HG03432 (cell line): ENCODE results near the gene TRMT61A.

Experiments used
- ATAC-seq: cut with Tn5 transposase; IDR thresholded peaks from one replicate; pipeline ENCODE4 v1.9.1; 2021; ENCODE audit warnings: mild to moderate bottlenecking, moderate library complexity; ENCODE audit not compliant: unreplicated experiment

The TRMT61A gene

DNA sequence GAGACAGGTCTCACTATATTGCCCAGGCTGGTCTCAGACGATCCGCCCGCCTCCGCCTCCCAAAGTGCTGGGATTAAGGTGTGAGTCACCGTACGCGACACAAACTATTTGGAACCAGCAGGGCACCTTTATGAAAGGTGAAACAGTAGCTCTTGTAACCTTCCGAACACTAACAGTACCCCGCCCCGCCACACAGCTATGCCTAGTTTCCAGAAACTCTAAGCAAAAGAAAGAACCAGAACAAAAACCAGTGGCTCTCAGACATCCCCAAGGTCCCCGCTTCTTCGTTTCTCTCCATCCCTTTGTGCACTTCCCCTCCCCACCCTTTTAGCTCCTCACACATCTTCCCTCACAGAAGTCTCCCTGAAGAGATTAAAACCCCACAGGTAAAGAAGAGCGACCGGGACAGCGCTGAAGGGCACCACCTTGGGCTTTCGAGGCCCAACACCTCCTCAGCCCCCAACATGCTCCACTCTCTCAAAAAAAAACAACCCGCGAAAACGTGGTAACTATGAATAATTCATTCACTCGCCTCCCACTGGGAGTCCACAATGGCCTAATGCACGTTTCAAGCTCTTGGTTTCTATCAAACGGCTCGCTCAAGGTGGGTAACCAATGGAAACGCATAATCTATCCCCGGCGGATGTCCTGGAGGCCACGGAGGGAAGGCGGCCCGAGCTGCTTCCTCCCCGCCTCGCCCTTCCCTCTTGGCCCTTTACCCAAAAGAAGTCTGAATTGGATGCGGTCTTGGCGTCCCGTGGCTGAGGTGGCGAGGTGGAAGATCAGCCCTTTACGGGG is 32.6 kb downstream of the TRMT61A start:
- peak; percentile 20 for ATAC-seq

DNA sequence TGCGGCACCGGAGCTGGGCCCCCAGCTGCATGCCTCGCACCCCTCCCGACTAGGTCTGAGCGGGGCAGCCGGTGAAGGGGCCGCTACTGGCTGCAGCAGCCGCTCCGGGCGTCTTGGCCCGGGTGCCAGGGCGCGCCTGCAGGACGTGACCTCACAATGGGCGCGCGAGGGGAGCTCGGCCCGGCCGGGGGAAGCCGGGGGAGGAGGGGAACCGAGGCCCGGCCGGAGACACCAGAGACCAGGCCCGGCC is 33.1 kb downstream of the TRMT61A start:
- peak; percentile 33 for ATAC-seq

DNA sequence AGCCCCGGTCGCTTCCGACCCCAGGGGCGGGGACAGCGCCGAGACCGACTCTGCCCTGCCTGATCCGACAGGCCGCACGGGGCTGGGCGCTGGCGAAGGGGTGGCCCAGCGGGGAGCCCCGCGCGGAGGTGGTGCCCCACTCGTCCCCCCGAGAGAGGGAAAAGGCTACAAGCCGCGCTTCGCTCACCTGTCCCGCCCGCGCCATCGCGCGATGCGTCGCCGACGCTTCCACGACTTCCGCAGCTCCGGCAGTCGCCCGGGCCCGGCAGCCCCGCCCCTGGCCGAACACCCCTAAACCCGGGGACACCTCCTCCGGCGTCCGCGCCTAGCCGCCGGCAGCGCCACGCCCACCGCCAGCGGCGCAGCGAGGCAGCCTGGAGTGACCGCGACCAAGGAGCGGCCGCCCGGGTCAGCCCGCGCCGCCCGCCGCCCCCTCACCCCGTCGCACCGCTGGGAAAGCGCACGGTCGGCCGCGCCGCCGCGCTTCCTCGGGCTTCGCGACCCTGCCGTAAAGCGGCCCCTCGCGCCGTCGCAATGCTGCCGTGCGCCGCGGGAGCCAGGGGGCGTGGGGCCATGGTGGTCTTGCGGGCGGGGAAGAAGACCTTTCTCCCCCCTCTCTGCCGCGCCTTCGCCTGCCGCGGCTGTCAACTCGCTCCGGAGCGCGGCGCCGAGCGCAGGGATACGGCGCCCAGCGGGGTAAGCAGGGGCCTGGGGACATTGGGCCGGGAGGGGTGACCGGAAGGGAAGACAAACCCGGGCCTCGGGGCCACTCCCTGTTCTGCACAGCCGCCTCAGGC is 33.6 kb downstream of the TRMT61A start, which contains the start of the genes BAG5 and COA8:
Gene BAG5 (minus strand): TSS at position 229 of the 797 bp plus-strand sequence. CDS start 1,493 bp downstream, outside the sequence.
Gene COA8 (plus strand): TSS at position 532 of the 797 bp plus-strand sequence. CDS start 42 bp downstream, at position 574.
- peak; percentile 86 for ATAC-seq

DNA sequence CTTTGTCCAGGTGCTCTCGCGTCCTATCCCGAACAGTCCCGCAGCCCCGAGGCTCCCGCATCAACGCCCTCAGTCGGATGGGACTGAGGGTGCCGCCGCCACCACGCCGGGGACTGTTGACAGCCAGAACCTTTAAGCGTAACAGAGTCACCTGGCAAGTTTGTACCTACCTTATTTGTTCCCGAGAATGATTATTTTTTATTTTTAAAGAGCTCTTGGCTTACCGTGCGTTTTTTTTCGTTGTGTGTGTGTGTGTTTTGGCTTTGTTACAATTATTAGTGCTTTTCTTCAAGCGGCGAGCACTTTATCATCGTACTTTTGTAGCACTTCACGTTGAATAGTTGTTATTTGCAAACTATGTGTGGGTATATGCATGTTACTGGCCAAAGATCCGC is 34.2 kb downstream of the TRMT61A start:
- no peak for ATAC-seq

DNA sequence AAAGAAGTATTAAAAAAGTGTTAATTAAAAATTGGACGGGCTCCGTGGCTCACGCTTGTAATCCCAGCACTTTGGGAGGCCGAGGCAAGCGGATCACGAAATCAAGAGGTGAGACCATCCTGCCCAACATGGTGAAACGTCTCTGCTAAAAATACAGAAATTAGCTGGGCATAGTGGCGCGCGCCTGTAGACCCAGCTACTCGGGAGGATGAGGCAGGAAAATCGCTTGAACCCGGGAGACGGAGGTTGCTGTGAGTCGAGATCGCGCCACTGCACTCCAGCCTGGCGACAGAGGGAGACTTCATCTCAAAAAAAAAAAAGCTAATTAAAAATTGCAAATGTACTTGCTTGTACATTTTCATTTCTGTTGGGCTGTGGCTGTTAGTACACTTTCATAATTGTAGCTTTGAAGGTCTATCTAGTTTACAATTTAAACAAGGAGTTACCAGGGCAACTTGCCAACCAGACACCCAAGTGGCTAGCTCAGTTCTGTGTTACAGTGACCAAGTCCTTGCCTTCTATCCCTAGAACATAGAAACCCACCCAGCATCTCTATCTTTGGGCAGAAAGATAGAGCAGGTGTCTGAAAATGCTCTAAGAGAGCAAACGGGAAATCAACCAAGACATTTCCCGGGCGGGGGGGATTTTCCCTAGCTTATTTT is 35.0 kb downstream of the TRMT61A start:
- ATAC-seq = no peak

DNA sequence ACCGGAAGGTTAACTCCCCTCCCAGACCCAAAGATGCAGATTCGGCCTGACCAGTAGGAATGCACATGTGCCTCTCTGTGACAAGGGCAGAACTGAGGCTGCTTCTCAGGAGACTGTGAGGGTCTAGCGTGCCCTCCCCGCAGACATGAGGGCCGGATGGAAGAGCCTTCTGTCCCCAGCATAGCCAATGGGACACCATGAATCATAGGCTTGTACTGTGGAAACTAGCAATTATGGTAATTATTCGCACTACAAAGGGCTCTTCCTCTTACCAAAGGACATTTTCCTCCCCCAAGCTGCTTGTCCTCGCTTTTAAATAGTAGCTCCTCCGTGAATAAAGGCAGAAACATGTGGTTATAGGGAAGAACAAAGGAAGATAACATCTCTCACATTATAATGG is 40.0 kb downstream of the TRMT61A start:
- ATAC-seq = no peak

DNA sequence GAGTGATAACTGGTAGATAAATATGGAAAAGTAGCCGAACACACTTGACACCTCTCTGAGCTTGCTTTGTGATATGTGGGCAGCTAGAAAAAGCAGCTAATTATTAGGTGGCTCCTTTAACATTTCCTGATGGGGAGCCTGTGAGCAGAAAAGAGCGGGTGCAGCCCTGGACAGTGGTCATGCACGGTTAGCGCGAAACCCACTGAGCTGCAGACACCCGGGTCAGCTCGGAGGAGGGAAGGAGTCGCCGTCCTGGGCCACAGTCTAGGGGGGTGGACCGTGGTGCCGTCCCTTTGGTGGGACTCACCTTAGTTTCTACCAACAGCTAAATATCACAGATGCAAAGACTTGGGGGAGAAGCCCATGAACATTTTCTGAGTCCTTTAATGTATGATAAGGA is 40.4 kb downstream of the TRMT61A start:
- no peak for ATAC-seq

DNA sequence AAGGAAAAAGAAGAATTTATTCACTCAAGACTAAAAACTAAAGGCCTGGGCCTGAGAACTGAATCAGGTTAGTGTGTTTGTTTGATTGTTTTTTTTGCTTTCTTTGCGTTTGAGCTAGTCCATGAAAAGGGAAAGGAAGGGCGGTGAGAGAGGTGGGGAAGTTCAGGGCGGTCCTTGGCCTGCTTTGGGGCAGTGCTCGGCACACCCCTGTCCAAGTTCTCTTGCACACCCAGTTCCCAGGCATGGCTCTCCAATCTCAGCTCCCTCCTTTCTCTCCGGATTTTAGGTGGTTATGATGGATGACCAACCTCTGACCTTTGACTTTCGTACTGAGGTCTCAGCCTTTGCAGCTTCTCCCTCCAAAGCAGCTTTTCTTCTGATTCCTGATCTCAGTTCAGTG is 45.1 kb downstream of the TRMT61A start:
- ATAC-seq = no peak

DNA sequence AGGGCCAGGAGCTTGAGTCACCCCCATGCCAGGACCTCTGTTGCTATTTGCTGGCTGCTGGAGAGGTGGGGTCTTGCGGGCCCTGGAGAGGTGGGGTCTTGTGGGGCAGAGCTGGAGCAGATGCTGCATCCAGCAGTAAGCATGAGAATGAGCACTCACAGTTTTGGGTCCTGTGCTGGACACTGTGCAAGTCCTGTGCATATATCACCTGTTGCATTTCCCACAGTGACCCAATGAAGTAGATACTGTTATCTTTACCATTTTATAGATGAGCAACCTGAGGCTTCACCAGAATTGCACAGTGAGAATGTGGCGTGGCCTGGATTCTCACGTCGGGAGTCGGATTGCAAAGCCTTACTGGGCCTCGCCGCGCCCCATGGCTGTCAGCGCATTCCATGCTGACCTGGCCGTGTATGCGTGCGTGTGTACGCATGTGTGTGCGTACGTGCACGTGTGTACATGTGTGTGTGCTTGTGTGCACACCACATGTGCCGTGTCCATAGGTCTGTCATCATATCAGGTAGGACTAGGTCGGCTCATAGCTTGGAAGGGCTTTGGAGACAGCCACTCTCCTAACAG is 45.8 kb downstream of the TRMT61A start:
- ATAC-seq = no peak

DNA sequence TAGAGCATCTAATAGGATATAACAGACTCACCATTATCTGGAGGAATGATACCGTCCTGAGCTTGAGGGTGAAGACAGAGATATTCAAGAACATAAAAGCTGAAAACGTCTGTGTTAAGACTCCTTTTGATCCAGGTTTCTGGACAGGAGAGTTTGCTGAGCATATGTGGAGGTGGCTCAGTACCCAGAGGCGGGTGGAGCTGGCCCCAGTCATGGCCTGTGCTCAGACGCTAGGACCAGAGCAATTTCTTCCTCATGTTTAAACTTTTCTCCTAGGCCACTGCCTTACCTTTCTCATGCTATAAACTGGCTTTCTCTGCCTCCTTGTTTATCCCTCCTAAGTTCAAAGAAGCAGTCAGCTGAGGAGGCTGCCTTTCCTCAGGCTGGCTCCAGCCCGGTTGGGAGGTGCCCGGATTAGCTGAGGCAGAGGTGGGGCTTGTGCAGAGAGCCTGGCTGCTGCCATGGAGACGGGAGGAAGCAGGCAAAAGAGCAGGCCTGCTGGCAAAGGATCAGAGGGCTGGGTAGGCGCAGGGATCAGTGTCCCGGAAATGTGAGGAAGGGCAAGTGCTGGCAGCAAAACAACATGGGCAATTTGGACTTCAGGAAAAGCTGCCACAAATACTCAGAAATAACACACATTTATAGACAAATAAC is 47.5 kb downstream of the TRMT61A start:
- no peak for ATAC-seq

DNA sequence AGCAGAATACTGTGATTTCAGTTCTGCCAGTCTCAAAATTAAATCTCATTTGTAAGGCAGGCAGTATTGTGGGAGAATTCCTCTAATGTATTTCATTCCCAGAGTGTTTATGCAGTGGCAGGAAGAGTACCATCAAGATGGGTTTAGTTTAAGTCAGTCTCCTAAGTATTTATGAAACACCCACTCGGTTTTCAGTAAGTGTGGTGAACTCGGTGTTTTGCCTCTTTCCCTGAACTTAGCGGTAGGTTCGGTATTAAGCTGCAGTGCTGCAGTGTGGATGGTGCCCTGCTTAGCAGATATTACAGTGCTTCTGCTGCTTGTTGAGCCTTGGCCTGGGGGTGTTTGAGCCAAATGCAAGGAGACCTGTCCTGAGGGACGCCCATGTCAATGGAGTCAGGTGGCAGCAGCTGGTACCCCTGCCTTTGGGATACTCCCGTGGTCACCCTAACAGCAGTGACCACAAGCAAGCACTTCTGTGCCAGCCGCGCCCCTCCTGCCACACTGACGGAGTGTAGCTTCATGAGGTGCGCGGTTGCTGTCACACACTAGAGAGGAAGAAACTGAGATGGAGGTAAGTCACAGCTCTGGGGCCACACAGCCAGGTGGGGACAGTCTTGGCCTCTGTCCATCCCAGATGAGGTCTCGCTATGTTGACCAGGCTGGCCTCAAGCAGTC is 49.5 kb downstream of the TRMT61A start:
- ATAC-seq = no peak

DNA sequence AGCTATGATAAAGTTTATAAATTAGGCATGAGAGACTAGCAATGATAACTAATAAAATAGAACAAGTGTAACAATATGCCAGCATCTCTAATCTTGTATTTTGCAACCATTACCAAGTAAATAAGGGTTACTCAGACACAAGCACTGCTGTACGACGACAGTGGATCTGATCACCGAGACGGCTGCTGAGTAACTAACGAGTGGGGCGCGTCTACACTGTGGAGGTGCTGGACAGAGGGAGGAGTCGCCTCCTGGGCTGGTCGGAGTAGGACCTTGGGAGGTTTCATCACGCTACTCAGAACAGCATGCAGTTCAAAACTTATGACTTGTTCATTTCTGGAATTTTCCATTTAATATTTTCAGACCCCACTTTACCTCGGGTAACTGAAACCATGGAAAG is 52.2 kb downstream of the TRMT61A start:
- no peak for ATAC-seq

DNA sequence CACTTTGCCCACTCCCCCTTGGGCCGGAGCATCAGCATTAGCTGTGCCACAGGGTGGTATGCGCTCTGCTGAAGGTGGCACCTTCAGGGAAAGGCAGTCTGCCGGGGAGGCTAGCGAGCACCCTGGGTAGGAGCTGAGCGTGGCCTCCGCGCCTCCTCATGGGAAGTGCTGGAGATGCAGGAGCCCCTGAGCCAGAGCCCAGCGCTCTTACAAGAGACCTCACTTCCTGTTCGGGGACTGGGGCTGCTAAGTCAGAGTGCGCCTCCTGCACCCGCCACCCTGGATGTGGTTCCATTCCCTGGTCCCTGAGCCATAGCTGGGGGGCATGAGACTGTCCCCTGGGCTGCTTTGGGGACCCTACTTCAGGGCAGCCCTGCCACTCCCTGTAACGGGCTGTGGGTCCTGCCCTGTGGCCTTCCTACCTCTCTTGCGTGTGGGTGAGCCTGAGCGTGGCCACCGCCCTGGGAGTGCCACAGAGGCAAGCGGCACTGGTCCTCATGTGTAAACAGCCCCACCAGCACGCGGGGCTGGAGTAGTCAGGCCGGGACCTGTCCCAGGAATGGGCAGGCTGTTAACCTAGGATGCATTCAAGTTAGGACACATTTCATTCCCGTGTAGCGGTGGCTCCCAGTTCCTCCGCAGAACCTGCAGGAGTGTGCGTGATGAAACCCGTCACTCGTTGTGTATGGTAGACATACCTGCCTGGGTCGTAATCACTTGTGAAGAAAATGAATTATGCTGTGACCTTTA is 53.1 kb downstream of the TRMT61A start:
- ATAC-seq = no peak

DNA sequence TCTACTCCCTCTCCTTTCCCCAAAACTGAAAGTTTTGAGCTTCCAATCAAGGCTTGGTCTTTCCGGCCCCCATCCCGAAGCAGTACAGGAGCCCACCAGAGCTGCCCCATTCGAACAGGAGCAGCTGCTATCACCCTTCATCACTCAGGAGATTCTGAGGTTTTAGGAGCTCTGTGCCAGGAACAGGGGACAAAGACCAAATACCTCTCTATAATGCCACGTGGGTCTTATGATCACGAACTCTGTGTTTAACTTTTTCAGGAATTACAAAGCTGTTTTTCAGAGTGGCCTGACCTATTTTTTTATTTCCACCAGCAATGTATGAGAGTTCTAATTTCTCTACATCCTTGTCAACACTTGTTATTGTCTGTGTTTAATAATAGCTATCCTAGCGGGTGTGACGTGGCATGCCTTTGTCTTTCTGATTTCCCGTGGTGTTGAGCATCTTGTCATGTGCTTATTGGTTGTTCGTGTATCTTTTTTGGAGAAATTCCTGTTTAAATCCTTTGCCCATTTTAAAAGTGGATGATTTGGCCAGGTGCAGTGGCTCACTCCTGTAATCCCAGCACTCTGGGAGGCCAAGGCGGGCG is 55.4 kb downstream of the TRMT61A start:
- ATAC-seq = no peak
